GM18526 (cell line): Measurements from ENCODE around the gene VPS51.

ENCODE experiments used
- POLR2A ChIP-seq: IDR thresholded peaks from 3 replicates; pipeline ENCODE4 v1.6.1; 2011; ENCODE audit not compliant: insufficient read length; ENCODE audit errors: extremely low read depth

VPS51 gene

GRCh38 chr11:65121865-65122696 is 26.1 kb downstream of the VPS51 start, which contains the start of the genes FAU and MRPL49:
TSS of gene FAU (minus strand) at chr11:65122134. CDS start at chr11:65121813, 321 bp downstream.
TSS of gene MRPL49 (plus strand) at chr11:65122321. CDS start at chr11:65122347, 26 bp downstream.
- peak; percentile 90 for TF ChIP-seq POLR2A

GRCh38 chr11:65124480-65125196 is 28.6 kb downstream of the VPS51 start:
- no peak for TF ChIP-seq POLR2A

GRCh38 chr11:65125197-65126056 is 29.4 kb downstream of the VPS51 start:
- no peak for TF ChIP-seq POLR2A

- peak; percentile 17 for TF ChIP-seq POLR2A
Observed at GRCh38 chr11:65126624-65127274, 30.7 kb downstream of the VPS51 start.

- no peak for TF ChIP-seq POLR2A
Observed at GRCh38 chr11:65127473-65128181, 31.6 kb downstream of the VPS51 start.

GRCh38 chr11:65128182-65129145 is 32.5 kb downstream of the VPS51 start:
- TF ChIP-seq POLR2A = no peak

- no peak for TF ChIP-seq POLR2A
Observed at GRCh38 chr11:65129649-65130441, 33.8 kb downstream of the VPS51 start.

- TF ChIP-seq POLR2A = no peak
Observed at GRCh38 chr11:65130631-65131416, 34.8 kb downstream of the VPS51 start.

GRCh38 chr11:65131417-65131776 is 35.4 kb downstream of the VPS51 start:
- TF ChIP-seq POLR2A = no peak

GRCh38 chr11:65131895-65132237 is 35.9 kb downstream of the VPS51 start:
- TF ChIP-seq POLR2A = no peak

GRCh38 chr11:65132238-65132987 is 36.4 kb downstream of the VPS51 start:
- TF ChIP-seq POLR2A = peak; percentile 67
